ENCODE measurements around the gene SOX6. TPM values are rescaled to one million over a fixed set of nuclear protein-coding genes. Genes with fewer than 3 reads are reported as not detected.

SOX6 gene
- total RNA-seq, 2 experiments from 2014 or later, result 0.13 TPM; not detected in 1

DNA sequence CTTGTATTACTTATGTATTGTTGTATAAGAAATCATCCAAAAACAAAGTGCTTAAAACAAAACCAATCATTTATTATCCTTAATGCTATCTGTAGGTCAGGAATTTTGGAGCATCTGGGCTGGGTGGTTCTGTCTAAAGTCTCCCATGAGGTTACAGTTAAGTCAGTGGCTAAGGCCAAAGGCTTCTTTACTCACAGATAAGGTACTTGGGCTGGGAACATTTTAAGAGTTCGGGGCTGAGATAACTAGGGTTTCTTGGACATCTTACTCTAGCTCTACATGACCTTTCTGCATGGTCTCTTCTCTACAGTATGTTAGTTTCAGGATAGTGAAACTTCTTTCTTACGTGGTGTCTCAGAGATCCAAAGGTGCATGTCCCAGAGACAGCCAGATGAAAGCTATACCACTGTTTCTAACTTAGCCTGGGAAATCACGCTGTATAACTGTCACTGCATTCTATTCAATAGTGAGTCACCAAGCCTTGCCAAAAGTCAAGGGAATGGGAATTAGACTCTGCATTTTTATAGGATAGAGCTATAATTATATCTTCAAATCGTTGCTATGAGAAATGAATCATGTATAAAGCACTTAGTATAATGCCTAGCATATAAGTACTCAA, 29.6 kb downstream of the SOX6 start:
- Histone ChIP-seq H3K79me2 (ENCODE audit: insufficient read depth, low read depth, low read length) (no peaks in the 10 kb centered on the region), H3K36me3 (ENCODE audit: insufficient read depth, low read length) (no peaks in the 10 kb centered on the region), H3K4me2 (ENCODE audit: low read length) (no peak overlapping the region), H3K9me3 (ENCODE audit: low read length) (no peaks in the 10 kb centered on the region), H3K4me3 (ENCODE audit: low read depth, low read length, poor library complexity, severe bottlenecking) (no peak overlapping the region), H3K27ac (ENCODE audit: low read depth, low read length, poor library complexity, severe bottlenecking) (no peak overlapping the region), H3K4me1 (ENCODE audit: insufficient read depth, low read length, poor library complexity, severe bottlenecking) (no peaks in the 10 kb centered on the region), H2AFZ (ENCODE audit: low read length) (no peak overlapping the region), H3K9me2 (ENCODE audit: insufficient read depth, low read length) (no peaks in the 10 kb centered on the region), H4K20me1 (ENCODE audit: insufficient read depth, low read length) (no peaks in the 10 kb centered on the region)
- intact Hi-C loops (cut with micrococcal nuclease; ENCODE audit: unreplicated experiment), result no loop called here
- no peak for DNase-seq (ENCODE audit: low spot score)
- no TSS peak for BruUV-seq (replicated peaks)
- POLR2A ChIA-PET, result interaction anchor here (0.6 kb wide), 2 partner anchors 24 to 83 kb away, joined by 3 read pairs; no protein-coding TSS in a partner anchor
- CTCF ChIA-PET (ENCODE audit: unreplicated experiment), result no interaction called here
- TF ChIP-seq, protein P1, sequence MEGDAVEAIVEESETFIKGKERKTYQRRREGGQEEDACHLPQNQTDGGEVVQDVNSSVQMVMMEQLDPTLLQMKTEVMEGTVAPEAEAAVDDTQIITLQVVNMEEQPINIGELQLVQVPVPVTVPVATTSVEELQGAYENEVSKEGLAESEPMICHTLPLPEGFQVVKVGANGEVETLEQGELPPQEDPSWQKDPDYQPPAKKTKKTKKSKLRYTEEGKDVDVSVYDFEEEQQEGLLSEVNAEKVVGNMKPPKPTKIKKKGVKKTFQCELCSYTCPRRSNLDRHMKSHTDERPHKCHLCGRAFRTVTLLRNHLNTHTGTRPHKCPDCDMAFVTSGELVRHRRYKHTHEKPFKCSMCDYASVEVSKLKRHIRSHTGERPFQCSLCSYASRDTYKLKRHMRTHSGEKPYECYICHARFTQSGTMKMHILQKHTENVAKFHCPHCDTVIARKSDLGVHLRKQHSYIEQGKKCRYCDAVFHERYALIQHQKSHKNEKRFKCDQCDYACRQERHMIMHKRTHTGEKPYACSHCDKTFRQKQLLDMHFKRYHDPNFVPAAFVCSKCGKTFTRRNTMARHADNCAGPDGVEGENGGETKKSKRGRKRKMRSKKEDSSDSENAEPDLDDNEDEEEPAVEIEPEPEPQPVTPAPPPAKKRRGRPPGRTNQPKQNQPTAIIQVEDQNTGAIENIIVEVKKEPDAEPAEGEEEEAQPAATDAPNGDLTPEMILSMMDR (conservative IDR thresholded peaks at IDR 0.05; ENCODE audit: low read length), result no peak

- Histone ChIP-seq H3K9me3 (ENCODE audit: low read length) (no peaks in the 10 kb centered on the region), H3K9me2 (ENCODE audit: insufficient read depth, low read length) (no peaks in the 10 kb centered on the region), H3K79me2 (ENCODE audit: insufficient read depth, low read depth, low read length) (no peaks in the 10 kb centered on the region), H4K20me1 (ENCODE audit: insufficient read depth, low read length) (no peaks in the 10 kb centered on the region), H3K4me1 (ENCODE audit: insufficient read depth, low read length, poor library complexity, severe bottlenecking) (no peaks in the 10 kb centered on the region), H2AFZ (ENCODE audit: low read length) (no peak overlapping the region), H3K4me2 (ENCODE audit: low read length) (no peak overlapping the region), H3K27ac (ENCODE audit: low read depth, low read length, poor library complexity, severe bottlenecking) (no peak overlapping the region), H3K4me3 (ENCODE audit: low read depth, low read length, poor library complexity, severe bottlenecking) (no peak overlapping the region), H3K36me3 (ENCODE audit: insufficient read depth, low read length) (no peaks in the 10 kb centered on the region)
- BruUV-seq (replicated peaks), result no TSS peak
- no peak for DNase-seq (ENCODE audit: low spot score)
- intact Hi-C loops (cut with micrococcal nuclease; ENCODE audit: unreplicated experiment), result no loop called here
- ChIA-PET CTCF (ENCODE audit: unreplicated experiment) (no interaction called here), POLR2A (no interaction called here)
- TF ChIP-seq, protein P1 (conservative IDR thresholded peaks at IDR 0.05; ENCODE audit: low read length), result no peak
- no peak for TF ChIP-seq EZH2phosphoT487 (IDR thresholded peaks at IDR 0.05; ENCODE audit: borderline replicate concordance, low read depth, low read length)
These were observed 34.2 kb downstream of the SOX6 start for GRCh38 chr11:16322190-16322589.

GRCh38 chr11:16321148-16321547, 35.2 kb downstream of the SOX6 start:
- H3K9me3 ChIP-seq (ENCODE audit: low read length), result no peaks in the 10 kb centered on the region
- H3K4me1 ChIP-seq (ENCODE audit: insufficient read depth, low read length, poor library complexity, severe bottlenecking), result no peaks in the 10 kb centered on the region
- no peak for DNase-seq (ENCODE audit: low spot score)
- BruUV-seq (replicated peaks), result no TSS peak
- ChIA-PET POLR2A (interaction anchor here (0.9 kb wide), 1 partner anchor 8 kb away, joined by 3 read pairs; no protein-coding TSS in a partner anchor), CTCF (ENCODE audit: unreplicated experiment) (no interaction called here)
- no peak overlapping the region for H3K4me3 ChIP-seq (ENCODE audit: low read depth, low read length, poor library complexity, severe bottlenecking)
- H2AFZ ChIP-seq (ENCODE audit: low read length), result no peak overlapping the region
- intact Hi-C loops (cut with micrococcal nuclease; ENCODE audit: unreplicated experiment), result no loop called here
- TF ChIP-seq, protein P1 (conservative IDR thresholded peaks at IDR 0.05; ENCODE audit: low read length), result no peak
- no peak for TF ChIP-seq EZH2phosphoT487 (IDR thresholded peaks at IDR 0.05; ENCODE audit: borderline replicate concordance, low read depth, low read length)
- H3K4me2 ChIP-seq (ENCODE audit: low read length), result no peak overlapping the region
- H3K79me2 ChIP-seq (ENCODE audit: insufficient read depth, low read depth, low read length), result no peaks in the 10 kb centered on the region
- H3K9me2 ChIP-seq (ENCODE audit: insufficient read depth, low read length), result no peaks in the 10 kb centered on the region
- no peak overlapping the region for H3K27ac ChIP-seq (ENCODE audit: low read depth, low read length, poor library complexity, severe bottlenecking)
- H3K36me3 ChIP-seq (ENCODE audit: insufficient read depth, low read length), result no peaks in the 10 kb centered on the region
- H4K20me1 ChIP-seq (ENCODE audit: insufficient read depth, low read length), result no peaks in the 10 kb centered on the region

Measured in OCI-LY7 (cell line).